ENCODE measurements around the gene BEND5.

BEND5 gene

GRCh38 chr1:48750109-48750508, 26.6 kb downstream of the BEND5 start:
- no CpG with 5 or more reads among the region's 1 CpG for WGBS (ENCODE audit: extremely low coverage, insufficient coverage, insufficient read length)
- H3K79me2 ChIP-seq (ENCODE audit: control insufficient read depth, insufficient read depth, low read length, poor library complexity), result no peaks in the 10 kb centered on the region

GRCh38 chr1:48749068-48749467, 27.6 kb downstream of the BEND5 start:
- Histone ChIP-seq H3K4me2 (ENCODE audit: low read length) (no peak overlapping the region), H2BK12ac (ENCODE audit: low read length) (no peak overlapping the region), H3K27ac (ENCODE audit: low read depth, low read length) (no peak overlapping the region), H3K36me3 (ENCODE audit: control insufficient read depth in 1 of 2, insufficient read depth in 2 of 2, low read length in 2 of 2) (no peaks in the 10 kb centered on the region), H3K9ac (ENCODE audit: low read length) (no peak overlapping the region), H3K79me2 (ENCODE audit: control insufficient read depth, insufficient read depth, low read length, poor library complexity) (no peaks in the 10 kb centered on the region), H4K8ac (ENCODE audit: low read depth, low read length) (no peak overlapping the region), H3K23ac (ENCODE audit: low read length) (no peak overlapping the region), H3K27me3 (ENCODE audit: insufficient read depth, low read length) (no peaks in the 10 kb centered on the region), H2BK5ac (ENCODE audit: low read depth, low read length, poor library complexity) (no peak overlapping the region), H3K4ac (ENCODE audit: low read depth, low read length) (no peak overlapping the region), H4K12ac (ENCODE audit: low read depth, low read length) (no peak overlapping the region), H3K79me1 (ENCODE audit: low read length) (no peaks in the 10 kb centered on the region), H2AK5ac (ENCODE audit: low read length) (no peak overlapping the region), H3K9me3 (ENCODE audit: insufficient read depth, low read depth, low read length) (no peaks in the 10 kb centered on the region), H4K91ac (ENCODE audit: low read depth, low read length) (no peak overlapping the region), H3K18ac (ENCODE audit: low read length) (no peak overlapping the region), H2BK120ac (ENCODE audit: insufficient read depth, low read length, poor library complexity) (no peak overlapping the region), H2AFZ (ENCODE audit: insufficient read depth, low read length, poor library complexity) (no peak overlapping the region), H3K4me3 (ENCODE audit: low read depth, low read length) (no peak overlapping the region), H3K14ac (ENCODE audit: low read length) (no peak overlapping the region), H3K4me1 (ENCODE audit: control insufficient read depth in 1 of 2, insufficient read depth in 2 of 2, low read length in 2 of 2) (no peaks in the 10 kb centered on the region)
- whole genome bisulfite sequencing (ENCODE audit: extremely low coverage, insufficient coverage, insufficient read length), result no CpG with 5 or more reads among the region's 7 CpGs
- DNase-seq, result no peak

More at GRCh38 chr1:48750109-48750508, 26.6 kb downstream of the BEND5 start:
- Histone ChIP-seq H3K4me3 (ENCODE audit: low read depth, low read length) (no peak overlapping the region), H3K79me1 (ENCODE audit: low read length) (no peaks in the 10 kb centered on the region), H3K23ac (ENCODE audit: low read length) (no peak overlapping the region), H3K9ac (ENCODE audit: low read length) (no peak overlapping the region), H2BK120ac (ENCODE audit: insufficient read depth, low read length, poor library complexity) (no peak overlapping the region), H3K18ac (ENCODE audit: low read length) (no peak overlapping the region), H2AFZ (ENCODE audit: insufficient read depth, low read length, poor library complexity) (no peak overlapping the region), H4K91ac (ENCODE audit: low read depth, low read length) (no peak overlapping the region), H3K9me3 (ENCODE audit: insufficient read depth, low read depth, low read length) (no peaks in the 10 kb centered on the region), H3K36me3 (ENCODE audit: control insufficient read depth in 1 of 2, insufficient read depth in 2 of 2, low read length in 2 of 2) (no peaks in the 10 kb centered on the region), H4K8ac (ENCODE audit: low read depth, low read length) (no peak overlapping the region), H3K4me1 (ENCODE audit: control insufficient read depth in 1 of 2, insufficient read depth in 2 of 2, low read length in 2 of 2) (no peaks in the 10 kb centered on the region), H3K27ac (ENCODE audit: low read depth, low read length) (no peak overlapping the region), H4K12ac (ENCODE audit: low read depth, low read length) (no peak overlapping the region), H2BK5ac (ENCODE audit: low read depth, low read length, poor library complexity) (no peak overlapping the region), H3K27me3 (ENCODE audit: insufficient read depth, low read length) (no peaks in the 10 kb centered on the region), H2BK12ac (ENCODE audit: low read length) (no peak overlapping the region), H3K14ac (ENCODE audit: low read length) (no peak overlapping the region), H2AK5ac (ENCODE audit: low read length) (no peak overlapping the region), H3K4me2 (ENCODE audit: low read length) (no peak overlapping the region), H3K4ac (ENCODE audit: low read depth, low read length) (no peak overlapping the region)
- DNase-seq, result no peak

GRCh38 chr1:48746906-48747305, 29.8 kb downstream of the BEND5 start:
- H3K36me3 ChIP-seq (ENCODE audit: control insufficient read depth in 1 of 2, insufficient read depth in 2 of 2, low read length in 2 of 2), result no peaks in the 10 kb centered on the region
- no peak overlapping the region for H2AFZ ChIP-seq (ENCODE audit: insufficient read depth, low read length, poor library complexity)
- H2BK12ac ChIP-seq (ENCODE audit: low read length), result no peak overlapping the region
- H3K9me3 ChIP-seq (ENCODE audit: insufficient read depth, low read depth, low read length), result no peaks in the 10 kb centered on the region
- no peaks in the 10 kb centered on the region for H3K79me1 ChIP-seq (ENCODE audit: low read length)
- H3K27ac ChIP-seq (ENCODE audit: low read depth, low read length), result no peak overlapping the region
- H3K4me2 ChIP-seq (ENCODE audit: low read length), result no peak overlapping the region
- H4K8ac ChIP-seq (ENCODE audit: low read depth, low read length), result no peak overlapping the region
- H3K79me2 ChIP-seq (ENCODE audit: control insufficient read depth, insufficient read depth, low read length, poor library complexity), result no peaks in the 10 kb centered on the region
- no peak overlapping the region for H3K14ac ChIP-seq (ENCODE audit: low read length)
- WGBS (ENCODE audit: extremely low coverage, insufficient coverage, insufficient read length), result no CpG with 5 or more reads among the region's 5 CpGs
- H3K23ac ChIP-seq (ENCODE audit: low read length), result no peak overlapping the region
- H3K4me1 ChIP-seq (ENCODE audit: control insufficient read depth in 1 of 2, insufficient read depth in 2 of 2, low read length in 2 of 2), result no peaks in the 10 kb centered on the region
- DNase-seq, result no peak
- H3K4ac ChIP-seq (ENCODE audit: low read depth, low read length), result no peak overlapping the region
- H2BK120ac ChIP-seq (ENCODE audit: insufficient read depth, low read length, poor library complexity), result no peak overlapping the region
- H3K27me3 ChIP-seq (ENCODE audit: insufficient read depth, low read length), result no peaks in the 10 kb centered on the region
- no peak overlapping the region for H4K91ac ChIP-seq (ENCODE audit: low read depth, low read length)
- no peak overlapping the region for H4K12ac ChIP-seq (ENCODE audit: low read depth, low read length)
- H3K9ac ChIP-seq (ENCODE audit: low read length), result no peak overlapping the region
- no peak overlapping the region for H3K4me3 ChIP-seq (ENCODE audit: low read depth, low read length)
- no peak overlapping the region for H2AK5ac ChIP-seq (ENCODE audit: low read length)
- H3K18ac ChIP-seq (ENCODE audit: low read length), result no peak overlapping the region
- no peak overlapping the region for H2BK5ac ChIP-seq (ENCODE audit: low read depth, low read length, poor library complexity)

- no peak overlapping the region for H3K27ac ChIP-seq (ENCODE audit: low read depth, low read length)
- DNase-seq, result no peak
- no peak overlapping the region for H3K4ac ChIP-seq (ENCODE audit: low read depth, low read length)
- no peak overlapping the region for H4K91ac ChIP-seq (ENCODE audit: low read depth, low read length)
- H3K9ac ChIP-seq (ENCODE audit: low read length), result no peak overlapping the region
- H3K4me1 ChIP-seq (ENCODE audit: control insufficient read depth in 1 of 2, insufficient read depth in 2 of 2, low read length in 2 of 2), result no peaks in the 10 kb centered on the region
- no peak overlapping the region for H4K12ac ChIP-seq (ENCODE audit: low read depth, low read length)
- no peaks in the 10 kb centered on the region for H3K27me3 ChIP-seq (ENCODE audit: insufficient read depth, low read length)
- H2BK12ac ChIP-seq (ENCODE audit: low read length), result no peak overlapping the region
- no peak overlapping the region for H4K8ac ChIP-seq (ENCODE audit: low read depth, low read length)
- no peak overlapping the region for H2AFZ ChIP-seq (ENCODE audit: insufficient read depth, low read length, poor library complexity)
- no peak overlapping the region for H3K14ac ChIP-seq (ENCODE audit: low read length)
- no peaks in the 10 kb centered on the region for H3K79me1 ChIP-seq (ENCODE audit: low read length)
- no peak overlapping the region for H2BK5ac ChIP-seq (ENCODE audit: low read depth, low read length, poor library complexity)
- WGBS (ENCODE audit: extremely low coverage, insufficient coverage, insufficient read length), result no CpG with 5 or more reads among the region's 2 CpGs
- no peak overlapping the region for H2AK5ac ChIP-seq (ENCODE audit: low read length)
- no peak overlapping the region for H2BK120ac ChIP-seq (ENCODE audit: insufficient read depth, low read length, poor library complexity)
- H3K36me3 ChIP-seq (ENCODE audit: control insufficient read depth in 1 of 2, insufficient read depth in 2 of 2, low read length in 2 of 2), result no peaks in the 10 kb centered on the region
- H3K4me2 ChIP-seq (ENCODE audit: low read length), result no peak overlapping the region
- no peak overlapping the region for H3K18ac ChIP-seq (ENCODE audit: low read length)
- no peaks in the 10 kb centered on the region for H3K9me3 ChIP-seq (ENCODE audit: insufficient read depth, low read depth, low read length)
- H3K23ac ChIP-seq (ENCODE audit: low read length), result no peak overlapping the region
- H3K4me3 ChIP-seq (ENCODE audit: low read depth, low read length), result no peak overlapping the region
- H3K79me2 ChIP-seq (ENCODE audit: control insufficient read depth, insufficient read depth, low read length, poor library complexity), result no peaks in the 10 kb centered on the region
Measured at GRCh38 chr1:48744032-48744431, 32.7 kb downstream of the BEND5 start.

Measured in trophoblast cell (in vitro differentiated cells and primary cell).